PC-9 (cell line): ENCODE measurements around the gene NINJ2.

Source experiments
- CTCF ChIP-seq: fragments of 200-600 bp; sonication (generic); conservative IDR thresholded peaks from 2 replicates; pipeline ENCODE4 v1.6.1; 2017; ENCODE audit warnings: mixed run types, antibody characterized with exemption, mild to moderate bottlenecking, moderate library complexity
- EZH2 ChIP-seq: fragments of 200-600 bp; sonication (generic); IDR thresholded peaks from 2 replicates; pipeline ENCODE4 v1.8.0; 2017; ENCODE audit warnings: antibody characterized with exemption, low read depth

DNA sequence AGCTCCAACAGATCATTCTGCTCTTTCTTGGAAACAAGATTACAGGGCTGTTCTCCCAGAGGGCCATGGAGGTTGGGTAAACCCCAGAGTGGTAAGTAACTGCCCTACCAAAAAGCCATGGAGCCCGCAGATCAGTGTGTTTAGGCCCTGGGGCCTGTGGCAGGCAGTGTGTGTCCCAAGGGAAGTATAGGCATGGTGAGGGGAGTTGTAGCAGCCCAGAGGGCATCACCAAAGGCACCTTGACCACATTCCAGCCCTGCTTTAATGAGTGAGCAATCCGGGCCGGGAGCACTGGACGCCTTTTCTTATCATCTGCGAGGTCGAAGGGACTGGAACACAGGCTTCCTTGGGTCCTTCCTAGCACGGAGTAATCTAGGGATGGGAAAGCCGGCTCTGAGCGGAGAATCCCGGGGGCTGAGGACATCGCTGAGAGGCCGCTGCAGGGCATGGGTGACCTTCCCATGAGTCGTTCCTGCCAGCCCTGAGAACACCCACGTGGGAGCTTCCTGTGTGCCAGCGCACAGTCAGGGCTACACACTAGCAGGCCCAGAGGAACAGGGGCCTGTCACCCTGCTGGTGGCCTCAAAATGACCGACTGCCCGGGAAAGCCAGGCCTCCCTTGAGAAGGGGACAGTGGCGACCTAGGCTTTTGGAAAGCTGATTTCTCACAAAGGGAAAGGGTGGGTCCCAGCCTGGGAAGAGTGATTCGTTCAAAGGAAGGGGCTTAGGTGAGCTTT lies 91.3 kb downstream of the NINJ2 start:
- no peak for TF ChIP-seq EZH2
- no peak for TF ChIP-seq CTCF
